HuH-7 (cell line): ENCODE data around the gene OSBPL2.

Experiments
- DNase-seq: peaks from one replicate; pipeline ENCODE4 v3.0.0; 2011; ENCODE audit warnings: low spot score

The OSBPL2 gene

GRCh38 chr20:62206388-62206775 is 31.9 kb upstream of the OSBPL2 start:
- no peak for DNase-seq

- no peak for DNase-seq
Measured at GRCh38 chr20:62208061-62208794, 30.1 kb upstream of the OSBPL2 start.

GRCh38 chr20:62208795-62209755 is 29.2 kb upstream of the OSBPL2 start:
- peak; percentile 60 for DNase-seq

- no peak for DNase-seq
Measured at GRCh38 chr20:62209850-62210495, 28.3 kb upstream of the OSBPL2 start.

- no peak for DNase-seq
Measured at GRCh38 chr20:62210496-62210855, 27.8 kb upstream of the OSBPL2 start.

GRCh38 chr20:62211216-62211615 is 27.1 kb upstream of the OSBPL2 start:
- no peak for DNase-seq

GRCh38 chr20:62211769-62212288 is 26.5 kb upstream of the OSBPL2 start:
- DNase-seq, result no peak

GRCh38 chr20:62212299-62212698 is 26.0 kb upstream of the OSBPL2 start:
- no peak for DNase-seq

GRCh38 chr20:62214067-62214466 is 24.3 kb upstream of the OSBPL2 start:
- no peak for DNase-seq

- no peak for DNase-seq
Measured at GRCh38 chr20:62215020-62215990, 23.0 kb upstream of the OSBPL2 start.

GRCh38 chr20:62215991-62216635 is 22.2 kb upstream of the OSBPL2 start:
- no peak for DNase-seq

GRCh38 chr20:62216636-62217566 is 21.4 kb upstream of the OSBPL2 start:
- DNase-seq, result no peak

GRCh38 chr20:62217913-62218773 is 20.2 kb upstream of the OSBPL2 start:
- DNase-seq, result no peak

GRCh38 chr20:62219101-62219991 is 19.0 kb upstream of the OSBPL2 start:
- DNase-seq, result no peak

- DNase-seq, result peak; percentile 94
Measured at GRCh38 chr20:62219992-62220665, 18.2 kb upstream of the OSBPL2 start, which contains the start of gene HRH3. HRH3 (minus strand) TSS chr20:62220278; CDS start chr20:62219970, 308 bp downstream.

GRCh38 chr20:62220666-62221568 is 17.4 kb upstream of the OSBPL2 start:
- DNase-seq, result no peak
